GM12892 (cell line): ENCODE data around the gene PKDREJ.

Source experiments
- DNase-seq: peaks from one replicate; pipeline ENCODE4 v3.0.0; 2011; ENCODE audit not compliant: insufficient read length
- FAIRE-seq: peaks from 2 replicates; lab custom pipeline; 2011; peaks lifted over from hg19 to GRCh38; lab: Jason Lieb, UNC
- POLR2A ChIP-seq: IDR thresholded peaks from 2 replicates; pipeline ENCODE4 v1.6.1; 2011; ENCODE audit warnings: low read depth, low read length, control low read depth
- POLR2AphosphoS5 ChIP-seq: IDR thresholded peaks from 2 replicates; pipeline ENCODE4 v1.6.1; 2011; ENCODE audit warnings: low read depth, low read length, control low read depth
- TAF1 ChIP-seq: IDR thresholded peaks from 2 replicates; pipeline ENCODE4 v1.6.1; 2011; ENCODE audit warnings: low read depth, mild to moderate bottlenecking, control low read depth, low read length, borderline replicate concordance

Gene PKDREJ

GRCh38 chr22:46286941-46287872 lies 24.1 kb upstream of the PKDREJ start:
- TF ChIP-seq TAF1 (no peak), POLR2A (no peak), POLR2AphosphoS5 (no peak; the same call in 1 of the 2 replicates)
- FAIRE-seq (peak; percentile 5), DNase-seq (no peak)

GRCh38 chr22:46286006-46286405 lies 22.9 kb upstream of the PKDREJ start:
- FAIRE-seq (no peak), DNase-seq (no peak)
- TF ChIP-seq TAF1 (no peak), POLR2AphosphoS5 (no peak), POLR2A (no peak)

GRCh38 chr22:46281866-46282678 lies 18.9 kb upstream of the PKDREJ start:
- no peak for TF ChIP-seq POLR2A
- no peak for TF ChIP-seq POLR2AphosphoS5
- no peak for TF ChIP-seq TAF1
- FAIRE-seq, result no peak
- no peak for DNase-seq

GRCh38 chr22:46280999-46281623 lies 18.0 kb upstream of the PKDREJ start:
- DNase-seq (no peak), FAIRE-seq (no peak)
- TF ChIP-seq POLR2A (no peak), POLR2AphosphoS5 (no peak), TAF1 (no peak)

- TF ChIP-seq POLR2AphosphoS5, result no peak
- TF ChIP-seq TAF1, result no peak
- TF ChIP-seq POLR2A, result no peak; the same call in 1 of the 2 replicates
- FAIRE-seq, result no peak
- DNase-seq, result no peak
These were observed 17.1 kb upstream of the PKDREJ start for GRCh38 chr22:46280063-46280817.

- TF ChIP-seq POLR2AphosphoS5 (no peak), TAF1 (no peak), POLR2A (no peak)
- DNase-seq (no peak), FAIRE-seq (no peak)
These were observed 15.8 kb upstream of the PKDREJ start for GRCh38 chr22:46278656-46279645.

GRCh38 chr22:46276563-46276962 lies 13.4 kb upstream of the PKDREJ start:
- DNase-seq, result no peak
- TF ChIP-seq TAF1, result no peak
- FAIRE-seq, result no peak

- FAIRE-seq, result no peak
These were observed 12.4 kb upstream of the PKDREJ start for GRCh38 chr22:46275455-46276122.

GRCh38 chr22:46274381-46274780 lies 11.2 kb upstream of the PKDREJ start:
- FAIRE-seq (no peak), DNase-seq (no peak)
- TF ChIP-seq POLR2A, result no peak

More at GRCh38 chr22:46275455-46276122, 12.4 kb upstream of the PKDREJ start:
- DNase-seq, result no peak
- TF ChIP-seq POLR2AphosphoS5, result no peak
- TF ChIP-seq POLR2A, result no peak
